Thyroid gland (tissue), 4 donors: Measurements from ENCODE around the gene PKD1L1. TPM values are rescaled to one million over a fixed set of nuclear protein-coding genes. Genes with fewer than 3 reads are reported as not detected.

ENCODE experiments used
- DNase-seq, 2 donors: peaks; one replicate each; pipeline ENCODE4 v3.0.0-alpha.2; 2019
- H3K27ac ChIP-seq, 3 donors: fragments of 200-600 bp; sonication (generic); 1 replicate in 2 of 3; 2 replicates in 1 of 3; pipeline ENCODE4 v1.5.1; 2016 to 2019; ENCODE audit warnings: mild to moderate bottlenecking in 1 of 3, moderate library complexity in 1 of 3
- H3K27me3 ChIP-seq: fragments of 200-600 bp; sonication (generic); one replicate; pipeline ENCODE4 v1.5.1; 2019
- H3K36me3 ChIP-seq, 2 donors: fragments of 200-600 bp; sonication (generic); one replicate each; pipeline ENCODE4 v1.5.1; 2016 to 2019
- H3K4me1 ChIP-seq, 2 donors: fragments of 200-600 bp; sonication (generic); one replicate each; pipeline ENCODE4 v1.5.1; 2017 to 2019
- H3K4me3 ChIP-seq, 3 donors: fragments of 200-600 bp; sonication (generic); replicated peaks in 1 of 3; 1 replicate in 2 of 3; 2 replicates in 1 of 3; pipeline ENCODE4 v1.5.1; 2016; ENCODE audit warnings: mild to moderate bottlenecking in 1 of 3
- H3K9me3 ChIP-seq: fragments of 200-600 bp; sonication (generic); one replicate; pipeline ENCODE4 v1.5.1; 2017
- POLR2A ChIP-seq, 2 donors: fragments of 450-650 bp; IDR thresholded peaks; one replicate each; pipeline ENCODE4 v1.6.1; 2017; ENCODE audit warnings: antibody characterized with exemption in 2 of 2, mild to moderate bottlenecking in 2 of 2, moderate library complexity in 1 of 2
- WGBS, 2 donors: methylation state at CpG; one replicate each; pipeline ENCODE4 v1.1.5; 2017; 5-methylcytosine and 5-hydroxymethylcytosine counted together
- intact Hi-C: fragments of 100-400 bp; cut with DNase I; formaldehyde crosslinking; loops from one replicate; pipeline ENCODE4 v1.15.1; 2023
- total RNA-seq, 4 donors: library from RNA; depleted of rRNA; stranded (reverse); fragments of >200 nt; gene quantifications; one replicate each; pipeline ENCODE4 v1.2.3, GENCODE V29; 2016
- TF ChIP-seq, protein P1 (sequence below), 6 experiments: fragments of 200-600 bp in 3 of 6; fragments of 450-650 bp in 3 of 6; sonication (generic) in 3 of 6; IDR thresholded peaks; one replicate each; pipeline ENCODE4 v1.5.1; 2016 to 2019; ENCODE audit warnings: antibody characterized with exemption in 6 of 6, mild to moderate bottlenecking in 2 of 6, inconsistent platforms in 1 of 6, moderate library complexity in 1 of 6

Gene PKD1L1
- total RNA-seq, 4 donors from 2014 or later, result under 0.01 to 0.17 (median 0.14) TPM

DNA sequence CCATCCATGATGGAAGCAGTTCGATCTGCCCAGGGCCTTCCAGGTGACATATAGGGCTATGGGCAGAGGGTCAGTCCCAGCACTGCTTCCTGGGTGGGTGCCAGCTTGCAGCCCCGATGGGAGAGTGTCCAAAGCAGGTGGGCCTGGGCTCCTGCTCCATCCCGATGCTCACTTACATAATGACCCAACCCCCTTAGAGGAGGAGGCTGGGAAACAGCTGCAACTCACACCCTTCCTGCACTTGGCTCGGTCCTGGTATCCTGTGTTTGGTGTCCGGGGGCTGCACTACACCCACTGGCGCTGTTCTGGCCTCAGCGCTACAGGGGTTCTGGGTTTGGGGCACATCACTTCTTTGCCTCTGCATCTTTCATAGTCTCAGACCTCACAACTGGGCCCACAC, 58.5 kb downstream of the PKD1L1 start:
- intact Hi-C loops, result no loop called here
- no peak for DNase-seq
- Histone ChIP-seq H3K4me1 (no peaks in the 10 kb centered on the region), H3K27ac (no peak overlapping the region), H3K4me3 (no peak overlapping the region), H3K9me3 (no peaks in the 10 kb centered on the region), H3K36me3 (no peaks in the 10 kb centered on the region), H3K27me3 (no peaks in the 10 kb centered on the region)
- TF ChIP-seq, protein P1, sequence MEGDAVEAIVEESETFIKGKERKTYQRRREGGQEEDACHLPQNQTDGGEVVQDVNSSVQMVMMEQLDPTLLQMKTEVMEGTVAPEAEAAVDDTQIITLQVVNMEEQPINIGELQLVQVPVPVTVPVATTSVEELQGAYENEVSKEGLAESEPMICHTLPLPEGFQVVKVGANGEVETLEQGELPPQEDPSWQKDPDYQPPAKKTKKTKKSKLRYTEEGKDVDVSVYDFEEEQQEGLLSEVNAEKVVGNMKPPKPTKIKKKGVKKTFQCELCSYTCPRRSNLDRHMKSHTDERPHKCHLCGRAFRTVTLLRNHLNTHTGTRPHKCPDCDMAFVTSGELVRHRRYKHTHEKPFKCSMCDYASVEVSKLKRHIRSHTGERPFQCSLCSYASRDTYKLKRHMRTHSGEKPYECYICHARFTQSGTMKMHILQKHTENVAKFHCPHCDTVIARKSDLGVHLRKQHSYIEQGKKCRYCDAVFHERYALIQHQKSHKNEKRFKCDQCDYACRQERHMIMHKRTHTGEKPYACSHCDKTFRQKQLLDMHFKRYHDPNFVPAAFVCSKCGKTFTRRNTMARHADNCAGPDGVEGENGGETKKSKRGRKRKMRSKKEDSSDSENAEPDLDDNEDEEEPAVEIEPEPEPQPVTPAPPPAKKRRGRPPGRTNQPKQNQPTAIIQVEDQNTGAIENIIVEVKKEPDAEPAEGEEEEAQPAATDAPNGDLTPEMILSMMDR (IDR thresholded peaks at IDR 0.05), result no peak
- TF ChIP-seq POLR2A (IDR thresholded peaks at IDR 0.05), result no peak
- WGBS, 2 donors, result 82 to 83% methylated on average over 1 to 5 of the region's 7 CpGs

DNA sequence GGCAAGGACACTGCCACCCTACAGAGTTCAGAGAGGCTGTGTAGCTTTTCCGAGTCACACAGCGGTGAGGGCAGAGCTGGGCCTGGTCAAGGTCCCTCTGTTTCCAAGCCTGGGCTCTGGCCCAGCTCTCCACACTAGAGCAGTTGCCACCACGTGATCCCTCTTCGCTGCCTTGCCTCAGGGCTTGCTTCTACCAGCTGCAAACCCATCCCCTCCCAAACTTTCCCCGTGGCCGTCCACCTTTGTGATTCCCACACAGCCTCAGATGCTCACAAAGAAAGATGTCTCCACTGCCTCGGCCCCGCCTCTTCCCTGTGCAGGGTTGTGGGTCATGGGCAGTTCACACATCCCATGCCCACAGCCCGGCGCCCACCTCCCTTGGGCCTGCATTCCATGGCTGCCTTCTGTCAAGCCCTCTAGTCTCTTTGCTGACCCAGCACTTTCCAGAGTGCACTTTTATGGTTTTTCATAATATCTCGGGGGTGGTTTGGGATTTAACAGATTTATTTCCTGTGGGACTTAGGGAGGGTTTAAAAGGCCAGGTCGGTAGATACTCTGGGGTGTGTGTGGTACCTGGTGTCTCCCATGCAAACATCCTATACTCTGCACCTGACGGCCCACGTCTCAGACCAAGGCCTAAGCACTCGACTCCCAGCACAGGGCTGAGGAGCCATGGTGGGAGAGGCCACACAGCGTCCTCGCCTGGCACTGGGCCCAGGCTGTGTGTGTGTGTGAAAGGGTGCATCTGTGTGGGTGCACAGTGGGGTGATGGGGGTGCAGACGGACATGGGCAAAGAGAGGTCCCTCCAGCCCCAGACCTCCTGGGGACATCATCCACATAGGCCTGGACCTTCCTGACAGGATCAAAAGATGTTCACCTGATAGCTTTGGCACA, 59.6 kb downstream of the PKD1L1 start:
- no peaks in the 10 kb centered on the region for H3K27me3 ChIP-seq
- no peak for TF ChIP-seq POLR2A (IDR thresholded peaks at IDR 0.05)
- TF ChIP-seq, protein P1 (IDR thresholded peaks at IDR 0.05), result no peak
- intact Hi-C loops, result no loop called here
- WGBS, 2 donors, result 82 to 83% methylated on average over 16 to 18 of the region's 18 CpGs
- no peaks in the 10 kb centered on the region for H3K9me3 ChIP-seq
- H3K27ac ChIP-seq, result no peak overlapping the region
- no peaks in the 10 kb centered on the region for H3K36me3 ChIP-seq
- no peak overlapping the region for H3K4me3 ChIP-seq
- H3K4me1 ChIP-seq, result no peaks in the 10 kb centered on the region
- no peak for DNase-seq

DNA sequence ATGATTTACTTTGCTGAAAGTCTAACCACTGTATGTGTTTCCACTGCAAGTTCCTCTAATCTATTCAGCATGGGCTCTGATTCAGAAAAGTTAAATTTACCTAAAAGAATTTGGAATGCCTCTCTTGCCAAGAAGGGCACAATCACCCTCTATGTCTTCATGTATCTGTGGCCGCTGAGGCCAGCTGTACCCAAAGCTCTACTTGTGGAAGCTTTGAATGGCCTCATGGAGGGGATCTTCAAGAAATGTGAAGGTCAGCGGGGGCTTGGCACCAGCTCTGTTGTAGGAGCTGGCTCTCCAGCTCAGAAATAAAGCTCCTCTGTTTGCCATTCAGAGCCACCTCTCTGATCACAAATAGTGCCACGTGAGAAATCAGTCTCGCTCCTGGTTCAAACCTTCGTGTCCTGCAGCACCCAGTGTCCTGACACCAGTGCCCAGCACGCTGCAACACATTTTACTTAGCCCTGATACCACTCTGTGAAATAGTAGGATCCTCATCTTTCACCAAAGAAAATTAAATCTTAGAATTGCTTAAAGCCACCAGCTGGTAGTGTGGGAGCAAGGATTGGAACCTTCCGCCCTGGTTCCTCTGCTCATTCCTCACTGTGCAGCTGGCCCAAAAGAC, 61.1 kb downstream of the PKD1L1 start:
- Histone ChIP-seq H3K27ac (no peak overlapping the region), H3K36me3 (no peaks in the 10 kb centered on the region), H3K4me1 (no peaks in the 10 kb centered on the region), H3K4me3 (no peak overlapping the region), H3K27me3 (no peaks in the 10 kb centered on the region), H3K9me3 (no peaks in the 10 kb centered on the region)
- TF ChIP-seq, protein P1 (IDR thresholded peaks at IDR 0.05), result no peak
- WGBS, 2 donors, result 82 to 98% methylated on average over 7 of the region's 7 CpGs
- no peak for DNase-seq
- intact Hi-C loops, result no loop called here

- no peaks in the 10 kb centered on the region for H3K4me1 ChIP-seq
- 79 to 89% methylated on average over 12 of the region's 12 CpGs for WGBS, 2 donors
- no peak overlapping the region for H3K4me3 ChIP-seq
- intact Hi-C loops, result no loop called here
- no peaks in the 10 kb centered on the region for H3K36me3 ChIP-seq
- H3K9me3 ChIP-seq, result no peaks in the 10 kb centered on the region
- no peak for DNase-seq
- H3K27me3 ChIP-seq, result no peaks in the 10 kb centered on the region
- TF ChIP-seq, protein P1 (IDR thresholded peaks at IDR 0.05), result no peak
- TF ChIP-seq POLR2A (IDR thresholded peaks at IDR 0.05), result no peak
- H3K27ac ChIP-seq, result no peak overlapping the region
Measured at GRCh38 chr7:47885987-47886811, 62.1 kb downstream of the PKD1L1 start.
